Measurements from ENCODE around the gene ZMIZ1.

Gene ZMIZ1

GRCh38 chr10:79082631-79083596, 14.1 kb downstream of the ZMIZ1 start:
- DNase-seq = no peak

GRCh38 chr10:79084012-79084971, 15.5 kb downstream of the ZMIZ1 start:
- DNase-seq = no peak

GRCh38 chr10:79084972-79085597, 16.3 kb downstream of the ZMIZ1 start:
- no peak for DNase-seq

GRCh38 chr10:79086822-79087221, 18.1 kb downstream of the ZMIZ1 start:
- DNase-seq = no peak

- DNase-seq = no peak
These were observed 19.0 kb downstream of the ZMIZ1 start for GRCh38 chr10:79087721-79088120.

- DNase-seq = no peak
These were observed 19.4 kb downstream of the ZMIZ1 start for GRCh38 chr10:79088176-79088575.

GRCh38 chr10:79088613-79089355, 20.0 kb downstream of the ZMIZ1 start:
- DNase-seq = no peak

GRCh38 chr10:79089632-79090031, 20.9 kb downstream of the ZMIZ1 start:
- no peak for DNase-seq

- DNase-seq = no peak
These were observed 21.5 kb downstream of the ZMIZ1 start for GRCh38 chr10:79090134-79090803.

- no peak for DNase-seq
These were observed 23.6 kb downstream of the ZMIZ1 start for GRCh38 chr10:79092292-79092896.

GRCh38 chr10:79093658-79094411, 25.1 kb downstream of the ZMIZ1 start:
- no peak for DNase-seq

- no peak for DNase-seq
These were observed 25.8 kb downstream of the ZMIZ1 start for GRCh38 chr10:79094412-79095175.

- no peak for DNase-seq
These were observed 26.6 kb downstream of the ZMIZ1 start for GRCh38 chr10:79095316-79095715.

- no peak for DNase-seq
These were observed 27.7 kb downstream of the ZMIZ1 start for GRCh38 chr10:79096514-79096913.

- DNase-seq = no peak
These were observed 28.5 kb downstream of the ZMIZ1 start for GRCh38 chr10:79097021-79097872.

GRCh38 chr10:79098061-79098460, 29.3 kb downstream of the ZMIZ1 start:
- no peak for DNase-seq

- no peak for DNase-seq
These were observed 29.8 kb downstream of the ZMIZ1 start for GRCh38 chr10:79098596-79099015.

- no peak for DNase-seq
These were observed 31.2 kb downstream of the ZMIZ1 start for GRCh38 chr10:79099898-79100448.
